Measurements from ENCODE around the gene TBRG4.

TBRG4 gene

GRCh38 chr7:45074528-45075354 is 36.8 kb downstream of the TBRG4 start:
- no peak for DNase-seq (ENCODE audit: low spot score)

GRCh38 chr7:45073786-45074527 is 37.5 kb downstream of the TBRG4 start:
- no peak for DNase-seq (ENCODE audit: low spot score)

- DNase-seq (ENCODE audit: low spot score): no peak
Measured at GRCh38 chr7:45073031-45073785, 38.3 kb downstream of the TBRG4 start.

- no peak for DNase-seq (ENCODE audit: low spot score)
Measured at GRCh38 chr7:45072131-45073030, 39.1 kb downstream of the TBRG4 start.

- no peak for DNase-seq (ENCODE audit: low spot score)
Measured at GRCh38 chr7:45071528-45071927, 40.0 kb downstream of the TBRG4 start.

GRCh38 chr7:45070254-45070642 is 41.2 kb downstream of the TBRG4 start:
- DNase-seq (ENCODE audit: low spot score): no peak

GRCh38 chr7:45069444-45070253 is 41.8 kb downstream of the TBRG4 start:
- DNase-seq (ENCODE audit: low spot score): no peak

GRCh38 chr7:45068236-45069023 is 43.1 kb downstream of the TBRG4 start:
- DNase-seq (ENCODE audit: low spot score): no peak

GRCh38 chr7:45067582-45067981 is 43.9 kb downstream of the TBRG4 start:
- DNase-seq (ENCODE audit: low spot score): no peak

GRCh38 chr7:45066409-45066808 is 45.1 kb downstream of the TBRG4 start:
- DNase-seq (ENCODE audit: low spot score): no peak

GRCh38 chr7:45065031-45065995 is 46.2 kb downstream of the TBRG4 start:
- no peak for DNase-seq (ENCODE audit: low spot score)

GRCh38 chr7:45064047-45064725 is 47.3 kb downstream of the TBRG4 start:
- DNase-seq (ENCODE audit: low spot score): no peak

GRCh38 chr7:45061806-45062425 is 49.6 kb downstream of the TBRG4 start:
- no peak for DNase-seq (ENCODE audit: low spot score)

- no peak for DNase-seq (ENCODE audit: low spot score)
Measured at GRCh38 chr7:45061352-45061751, 50.1 kb downstream of the TBRG4 start.

GRCh38 chr7:45060295-45060694 is 51.2 kb downstream of the TBRG4 start:
- no peak for DNase-seq (ENCODE audit: low spot score)

- DNase-seq (ENCODE audit: low spot score): no peak
Measured at GRCh38 chr7:45057878-45058277, 53.6 kb downstream of the TBRG4 start.

GRCh38 chr7:45055594-45056219 is 55.8 kb downstream of the TBRG4 start:
- DNase-seq (ENCODE audit: low spot score): no peak

Measured in D341Med (cell line).